Stimulated activated CD4-positive, alpha-beta T cell treated with anti-CD3 and anti-CD28 coated beads, Interleukin-1b, Interleukin-23, amount 100 ng/mL, for 24 hours (primary cell): ENCODE results near the gene GRM1.

Source experiments
- DNase-seq, 4 experiments: peaks; one replicate each; pipeline ENCODE4 v3.0.0-alpha.2; 2020; ENCODE audit warnings: low read depth in 4 of 4, low spot score in 1 of 4

Gene GRM1

GRCh38 chr6:146445233-146445632 is 416.4 kb downstream of the GRM1 start:
- no peak for DNase-seq

- DNase-seq: no peak
Measured at GRCh38 chr6:146456886-146457285, 428.0 kb downstream of the GRM1 start.

DNA sequence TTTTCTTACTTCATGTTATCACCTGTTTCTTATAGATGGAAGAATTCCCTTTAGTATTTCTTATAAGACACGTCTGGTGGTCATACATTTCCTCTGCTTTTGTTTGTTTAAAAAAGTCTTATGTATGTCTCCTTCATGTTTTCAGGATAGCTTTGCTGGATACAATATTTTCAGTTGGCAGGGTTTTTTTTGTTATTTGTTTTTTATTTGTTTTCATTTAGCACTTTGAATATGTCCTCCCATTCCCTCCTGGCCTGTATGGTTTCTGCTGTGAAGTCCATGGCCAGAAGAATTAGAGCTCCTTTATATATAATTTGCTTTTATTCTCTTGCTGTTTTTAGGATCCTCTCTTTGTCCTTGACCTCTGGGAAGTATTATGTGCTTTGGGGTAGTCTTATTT is 432.1 kb downstream of the GRM1 start:
- DNase-seq: no peak

DNA sequence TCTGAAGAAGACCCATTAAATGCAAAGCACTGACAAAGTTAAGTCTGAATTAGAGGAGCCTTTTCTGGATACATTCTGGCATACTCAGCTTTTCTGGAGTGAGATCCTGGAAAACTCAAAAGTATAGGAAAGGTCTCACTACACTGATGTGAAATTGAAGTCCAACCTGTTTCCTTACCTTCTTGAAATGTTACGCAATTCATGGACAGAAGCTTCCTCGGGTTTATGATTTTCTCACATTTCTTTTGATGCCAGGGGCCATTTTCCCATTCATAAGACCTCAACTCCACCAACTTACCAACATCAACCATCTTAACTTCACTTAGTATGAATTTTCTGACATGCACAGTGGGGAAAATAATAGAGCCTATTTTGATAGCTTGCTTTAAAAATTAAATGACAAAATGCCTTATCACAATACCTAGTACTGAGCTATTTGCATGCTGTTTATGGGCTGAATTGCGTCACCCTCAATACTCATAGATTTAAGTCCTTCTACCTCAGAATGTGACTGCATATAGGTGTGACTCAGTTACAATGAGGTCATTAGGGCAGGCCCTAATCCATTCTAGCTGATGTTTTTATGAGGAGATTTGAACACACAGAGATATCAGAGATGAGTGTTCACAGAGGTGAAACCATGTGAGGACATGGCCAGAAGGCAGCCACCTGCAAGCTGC is 441.4 kb downstream of the GRM1 start:
- no peak for DNase-seq

DNA sequence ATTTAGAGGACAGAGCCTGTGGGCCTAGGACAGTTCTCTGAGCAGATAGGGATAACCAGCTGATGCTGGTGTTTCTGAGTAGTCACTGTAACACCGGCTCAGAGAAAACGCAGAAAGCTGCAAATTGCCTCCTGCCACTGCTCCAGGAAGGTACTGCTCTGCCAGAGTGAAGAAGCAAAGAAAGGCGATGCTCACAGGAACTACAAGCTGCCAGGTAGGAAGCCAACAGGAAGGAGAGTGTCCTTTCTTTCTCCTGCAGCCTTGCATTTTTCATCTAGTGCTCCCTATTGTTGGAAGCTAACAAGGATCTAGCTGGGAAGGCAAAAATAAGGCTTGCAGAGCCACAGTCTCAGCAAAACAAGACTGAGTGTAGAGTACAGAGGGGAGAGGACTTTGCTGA is 444.1 kb downstream of the GRM1 start:
- no peak for DNase-seq

DNA sequence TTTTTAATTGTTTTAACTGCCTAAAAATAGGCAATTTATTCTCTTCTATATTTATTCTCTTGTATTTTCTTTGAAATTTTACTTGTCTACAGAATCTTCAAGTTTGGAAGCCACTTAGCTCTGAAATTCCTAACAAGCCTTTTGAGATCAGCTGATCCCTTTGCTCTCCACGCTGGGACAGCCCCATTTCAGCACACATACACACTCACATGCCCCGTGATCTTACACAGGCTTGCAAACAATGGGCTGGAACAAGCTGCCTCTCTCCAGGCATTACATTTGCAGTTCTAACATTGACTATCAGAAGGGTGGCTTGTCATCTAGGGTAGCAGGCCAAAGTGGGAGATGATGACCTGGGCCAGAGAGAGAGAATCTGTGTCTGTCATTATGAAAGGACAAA is 452.7 kb downstream of the GRM1 start:
- no peak for DNase-seq

DNA sequence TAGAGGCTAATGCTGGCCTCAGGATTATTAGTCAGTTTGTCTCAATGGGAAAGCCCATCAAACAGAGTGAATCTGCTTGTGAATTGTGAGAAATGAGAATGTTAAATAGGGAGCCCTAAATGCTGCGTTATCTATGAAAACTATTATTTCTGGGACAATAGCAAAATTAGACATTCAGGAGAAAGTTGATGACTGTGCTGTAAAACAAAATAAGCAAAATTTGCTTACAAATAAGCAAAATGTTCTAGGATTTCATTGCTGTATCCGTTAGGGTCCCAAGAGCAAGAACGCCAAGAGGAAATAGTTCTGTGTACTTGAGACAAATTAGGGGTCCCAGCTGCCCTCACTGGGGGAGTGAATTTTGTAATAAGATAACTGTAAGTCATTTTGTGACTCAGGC is 455.5 kb downstream of the GRM1 start:
- DNase-seq: no peak
